ENCODE results near the gene TRNAU1AP.
"Not testable (repeated sequence)": the region's sequence is repeated elsewhere in the genome, so short reads cannot be mapped to it uniquely, and the experiment has no call there.

Gene TRNAU1AP

DNA sequence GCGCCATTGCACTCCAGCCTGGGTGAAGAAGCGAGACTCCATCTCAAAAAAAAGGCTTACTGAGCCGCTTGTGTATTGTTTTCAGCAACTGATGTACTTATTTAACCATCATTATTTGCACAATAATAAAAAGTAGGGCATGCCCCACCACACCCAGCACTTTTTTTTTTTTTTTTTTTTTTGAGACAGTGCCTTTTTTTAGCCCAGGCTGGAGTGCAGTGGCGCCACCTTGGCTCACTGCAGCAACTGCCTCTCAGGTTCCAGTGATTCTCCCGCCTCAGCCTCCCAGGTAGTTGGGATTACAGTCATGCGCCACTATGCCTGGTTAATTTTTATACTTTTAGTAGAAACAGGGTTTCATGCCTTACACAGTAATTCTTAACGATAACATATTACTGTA is 12.2 kb upstream of the TRNAU1AP start:
- DNase-seq (ENCODE audit: low spot score) = no peak
- TF ChIP-seq, protein P1, sequence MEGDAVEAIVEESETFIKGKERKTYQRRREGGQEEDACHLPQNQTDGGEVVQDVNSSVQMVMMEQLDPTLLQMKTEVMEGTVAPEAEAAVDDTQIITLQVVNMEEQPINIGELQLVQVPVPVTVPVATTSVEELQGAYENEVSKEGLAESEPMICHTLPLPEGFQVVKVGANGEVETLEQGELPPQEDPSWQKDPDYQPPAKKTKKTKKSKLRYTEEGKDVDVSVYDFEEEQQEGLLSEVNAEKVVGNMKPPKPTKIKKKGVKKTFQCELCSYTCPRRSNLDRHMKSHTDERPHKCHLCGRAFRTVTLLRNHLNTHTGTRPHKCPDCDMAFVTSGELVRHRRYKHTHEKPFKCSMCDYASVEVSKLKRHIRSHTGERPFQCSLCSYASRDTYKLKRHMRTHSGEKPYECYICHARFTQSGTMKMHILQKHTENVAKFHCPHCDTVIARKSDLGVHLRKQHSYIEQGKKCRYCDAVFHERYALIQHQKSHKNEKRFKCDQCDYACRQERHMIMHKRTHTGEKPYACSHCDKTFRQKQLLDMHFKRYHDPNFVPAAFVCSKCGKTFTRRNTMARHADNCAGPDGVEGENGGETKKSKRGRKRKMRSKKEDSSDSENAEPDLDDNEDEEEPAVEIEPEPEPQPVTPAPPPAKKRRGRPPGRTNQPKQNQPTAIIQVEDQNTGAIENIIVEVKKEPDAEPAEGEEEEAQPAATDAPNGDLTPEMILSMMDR (IDR thresholded peaks at IDR 0.05; ENCODE audit: borderline replicate concordance, control extremely low read depth, extremely low read depth, insufficient read depth, missing control alignments) = no peak
- in situ Hi-C loops (cut with MboI; ENCODE audit: low sequenced_read_pairs, unreplicated experiment) = no loop called here

- DNase-seq (ENCODE audit: low spot score); in situ Hi-C loops (cut with MboI; ENCODE audit: low sequenced_read_pairs, unreplicated experiment): not testable (repeated sequence)
These were observed 11.4 kb upstream of the TRNAU1AP start for GRCh38 chr1:28541414-28542015.

GRCh38 chr1:28545246-28545628 is 7.6 kb upstream of the TRNAU1AP start:
- TF ChIP-seq, protein P1 (IDR thresholded peaks at IDR 0.05; ENCODE audit: borderline replicate concordance, control extremely low read depth, extremely low read depth, insufficient read depth, missing control alignments) = no peak
- DNase-seq (ENCODE audit: low spot score) = no peak
- in situ Hi-C loops (cut with MboI; ENCODE audit: low sequenced_read_pairs, unreplicated experiment) = no loop called here

- in situ Hi-C loops (cut with MboI; ENCODE audit: low sequenced_read_pairs, unreplicated experiment) = no loop called here
- no peak for DNase-seq (ENCODE audit: low spot score)
These were observed 4.6 kb upstream of the TRNAU1AP start for GRCh38 chr1:28548318-28548717.

DNA sequence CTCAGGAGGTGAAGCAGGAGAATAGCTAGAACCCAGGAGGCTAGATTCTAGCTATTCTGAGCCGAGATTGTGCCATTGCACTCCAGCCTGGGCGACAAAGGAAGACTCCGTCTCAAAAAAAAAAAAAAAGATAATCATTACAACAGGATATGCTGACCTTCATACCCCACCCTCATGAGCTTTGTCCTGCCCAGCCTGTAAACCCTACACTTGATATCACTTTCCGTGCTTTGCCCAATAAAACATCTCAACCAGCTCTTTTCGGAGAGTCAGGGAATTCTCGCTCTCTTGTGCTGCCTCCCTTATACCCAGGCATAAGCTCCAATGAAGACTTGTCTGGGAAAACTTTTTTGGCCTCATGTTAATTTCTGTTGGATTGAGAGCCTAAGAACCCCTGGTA is 1.5 kb upstream of the TRNAU1AP start:
- DNase-seq (ENCODE audit: low spot score) = no peak
- TF ChIP-seq, protein P1 (IDR thresholded peaks at IDR 0.05; ENCODE audit: borderline replicate concordance, control extremely low read depth, extremely low read depth, insufficient read depth, missing control alignments) = no peak
- in situ Hi-C loops (cut with MboI; ENCODE audit: low sequenced_read_pairs, unreplicated experiment) = no loop called here

More at GRCh38 chr1:28548318-28548717, 4.6 kb upstream of the TRNAU1AP start:
- TF ChIP-seq, protein P1 (IDR thresholded peaks at IDR 0.05; ENCODE audit: borderline replicate concordance, control extremely low read depth, extremely low read depth, insufficient read depth, missing control alignments) = no peak

DNA sequence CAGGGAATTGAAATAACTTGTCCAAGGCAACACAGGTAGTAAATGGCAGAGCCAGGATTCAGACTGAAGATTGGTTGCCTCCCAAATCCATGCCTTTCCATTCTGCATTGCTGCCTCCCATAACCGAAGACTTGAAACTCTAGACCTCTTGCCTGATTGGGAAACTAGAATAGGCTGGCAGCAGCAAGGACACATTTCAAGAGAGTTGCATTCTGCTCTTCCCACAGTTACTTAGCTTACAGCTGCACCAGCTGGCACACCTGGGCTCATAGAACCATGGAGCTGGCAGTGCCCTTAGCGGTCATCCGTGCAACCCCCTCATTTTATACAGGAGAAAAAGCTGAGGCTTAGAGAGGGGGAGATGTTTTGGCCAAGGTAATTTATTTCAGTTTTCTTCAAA is 8.0 kb downstream of the TRNAU1AP start:
- TF ChIP-seq, protein P1 (IDR thresholded peaks at IDR 0.05; ENCODE audit: borderline replicate concordance, control extremely low read depth, extremely low read depth, insufficient read depth, missing control alignments) = no peak
- in situ Hi-C loops (cut with MboI; ENCODE audit: low sequenced_read_pairs, unreplicated experiment) = no loop called here

GRCh38 chr1:28564310-28564709 is 11.4 kb downstream of the TRNAU1AP start:
- in situ Hi-C loops (cut with MboI; ENCODE audit: low sequenced_read_pairs, unreplicated experiment) = no loop called here
- TF ChIP-seq, protein P1 (IDR thresholded peaks at IDR 0.05; ENCODE audit: borderline replicate concordance, control extremely low read depth, extremely low read depth, insufficient read depth, missing control alignments) = no peak

More for the DNA sequence above, 8.0 kb downstream of the TRNAU1AP start:
- DNase-seq (ENCODE audit: low spot score) = no peak

More at GRCh38 chr1:28564310-28564709, 11.4 kb downstream of the TRNAU1AP start:
- no peak for DNase-seq (ENCODE audit: low spot score)

All from GM13976 (cell line).